GM19043 (cell line): ENCODE measurements around the gene BRAP.
"Not testable (repeated sequence)": the region's sequence is repeated elsewhere in the genome, so short reads cannot be mapped to it uniquely, and the experiment has no call there.

Source experiments
- ATAC-seq: cut with Tn5 transposase; IDR thresholded peaks from one replicate; pipeline ENCODE4 v1.9.1; 2021; ENCODE audit warnings: low read depth; ENCODE audit not compliant: unreplicated experiment

BRAP gene, protein sequence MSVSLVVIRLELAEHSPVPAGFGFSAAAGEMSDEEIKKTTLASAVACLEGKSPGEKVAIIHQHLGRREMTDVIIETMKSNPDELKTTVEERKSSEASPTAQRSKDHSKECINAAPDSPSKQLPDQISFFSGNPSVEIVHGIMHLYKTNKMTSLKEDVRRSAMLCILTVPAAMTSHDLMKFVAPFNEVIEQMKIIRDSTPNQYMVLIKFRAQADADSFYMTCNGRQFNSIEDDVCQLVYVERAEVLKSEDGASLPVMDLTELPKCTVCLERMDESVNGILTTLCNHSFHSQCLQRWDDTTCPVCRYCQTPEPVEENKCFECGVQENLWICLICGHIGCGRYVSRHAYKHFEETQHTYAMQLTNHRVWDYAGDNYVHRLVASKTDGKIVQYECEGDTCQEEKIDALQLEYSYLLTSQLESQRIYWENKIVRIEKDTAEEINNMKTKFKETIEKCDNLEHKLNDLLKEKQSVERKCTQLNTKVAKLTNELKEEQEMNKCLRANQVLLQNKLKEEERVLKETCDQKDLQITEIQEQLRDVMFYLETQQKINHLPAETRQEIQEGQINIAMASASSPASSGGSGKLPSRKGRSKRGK

DNA sequence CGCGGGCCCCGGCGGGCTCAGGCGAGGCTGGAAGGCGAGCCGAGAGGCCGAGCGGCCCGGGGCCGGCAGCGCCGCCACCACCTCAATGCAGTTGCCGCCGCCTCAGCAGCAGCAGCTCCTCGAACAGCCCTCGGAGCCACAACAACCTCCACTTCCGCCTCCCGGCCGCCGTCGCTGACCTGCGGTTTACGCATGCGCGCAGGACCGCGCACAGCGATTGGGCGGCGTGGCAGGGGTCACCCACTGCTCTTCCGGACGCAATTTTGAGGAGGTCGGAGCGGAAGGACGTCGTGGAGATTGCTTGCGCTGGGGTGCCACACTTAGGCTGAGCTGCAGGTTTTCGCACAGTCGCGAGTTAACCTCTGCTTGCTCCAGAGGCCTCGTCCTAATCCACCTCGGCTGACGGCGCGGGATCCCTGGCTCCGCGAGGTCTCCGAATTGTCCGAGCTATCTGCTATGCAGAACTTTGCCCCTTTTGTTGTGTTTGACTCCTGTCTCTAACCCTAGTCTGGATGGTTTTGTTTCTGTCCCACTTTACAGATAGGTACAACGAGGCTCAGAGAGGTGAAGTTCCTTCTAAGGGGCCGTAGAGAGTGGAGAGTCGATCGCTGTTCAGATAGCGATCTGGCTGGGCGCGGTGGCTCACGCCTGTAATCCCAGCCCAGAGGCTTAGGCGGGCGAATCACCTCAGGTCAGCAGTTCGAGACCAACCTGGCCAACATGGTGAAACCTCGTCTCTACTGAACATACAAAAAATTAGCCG lies at the start of gene BRAP, which contains the start of gene ACAD10:
BRAP (minus strand) TSS at position 146 of the 763 bp plus-strand sequence. CDS start 164 bp downstream, outside the sequence.
ACAD10 (plus strand) TSS at position 243 of the 763 bp plus-strand sequence. CDS start 6,657 bp downstream, outside the sequence.
- ATAC-seq = peak; percentile 90

GRCh38 chr12:111733340-111733915 lies 47.7 kb upstream of the BRAP start:
- ATAC-seq = no peak

- no peak for ATAC-seq
These were observed 47.0 kb upstream of the BRAP start for GRCh38 chr12:111732786-111733185.

GRCh38 chr12:111730420-111730819 lies 44.7 kb upstream of the BRAP start:
- ATAC-seq = no peak

DNA sequence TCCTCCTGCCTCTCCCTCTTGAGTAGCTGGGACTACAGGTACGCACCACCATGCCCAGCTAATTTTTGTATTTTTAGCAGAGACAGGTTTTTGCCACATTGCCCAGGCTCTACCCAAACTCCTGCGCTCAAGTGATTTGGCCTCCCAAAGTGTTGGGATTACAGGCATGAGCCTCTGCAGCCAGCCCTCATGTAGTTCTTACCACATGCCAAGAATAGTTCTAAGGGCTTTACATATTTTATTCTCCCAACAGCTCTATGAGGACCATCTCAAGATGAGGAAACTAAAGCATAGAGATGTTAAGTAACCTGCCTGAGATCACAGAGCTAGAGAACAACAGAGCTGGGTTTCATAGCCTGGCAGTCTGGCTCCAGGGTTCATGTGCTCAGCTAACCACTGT lies 43.0 kb upstream of the BRAP start:
- no peak for ATAC-seq

DNA sequence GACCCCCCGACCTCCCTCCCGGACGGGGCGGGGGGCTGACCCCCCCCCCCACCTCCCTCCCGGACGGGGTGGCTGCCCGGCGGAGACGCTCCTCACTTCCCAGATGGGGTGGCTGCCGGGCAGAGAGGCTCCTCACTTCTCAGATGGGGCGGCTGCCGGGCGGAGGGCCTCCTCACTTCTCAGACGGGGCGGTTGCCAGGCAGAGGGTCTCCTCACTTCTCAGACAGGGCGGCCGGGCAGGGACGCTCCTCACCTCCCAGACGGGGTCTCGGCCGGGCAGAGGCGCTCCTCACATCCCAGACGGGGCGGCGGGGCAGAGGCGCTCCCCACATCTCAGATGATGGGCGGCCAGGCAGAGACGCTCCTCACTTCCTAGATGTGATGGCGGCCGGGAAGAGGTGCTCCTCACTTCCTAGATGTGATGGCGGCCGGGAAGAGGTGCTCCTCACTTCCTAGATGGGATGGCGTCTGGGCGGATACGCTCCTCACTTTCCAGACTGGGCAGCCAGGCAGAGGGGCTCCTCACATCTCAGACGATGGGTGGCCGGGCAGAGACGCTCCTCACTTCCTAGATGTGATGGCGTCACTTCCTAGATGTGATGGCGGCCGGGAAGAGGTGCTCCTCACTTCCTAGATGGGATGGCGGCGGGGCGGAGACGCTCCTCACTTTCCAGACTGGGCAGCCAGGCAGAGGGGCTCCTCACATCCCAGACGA lies 38.0 kb upstream of the BRAP start:
- ATAC-seq = not testable (repeated sequence)

- ATAC-seq = no peak
These were observed 34.7 kb upstream of the BRAP start for GRCh38 chr12:111720457-111720856.

- ATAC-seq = not testable (repeated sequence)
These were observed 33.6 kb upstream of the BRAP start for GRCh38 chr12:111719316-111719715.

DNA sequence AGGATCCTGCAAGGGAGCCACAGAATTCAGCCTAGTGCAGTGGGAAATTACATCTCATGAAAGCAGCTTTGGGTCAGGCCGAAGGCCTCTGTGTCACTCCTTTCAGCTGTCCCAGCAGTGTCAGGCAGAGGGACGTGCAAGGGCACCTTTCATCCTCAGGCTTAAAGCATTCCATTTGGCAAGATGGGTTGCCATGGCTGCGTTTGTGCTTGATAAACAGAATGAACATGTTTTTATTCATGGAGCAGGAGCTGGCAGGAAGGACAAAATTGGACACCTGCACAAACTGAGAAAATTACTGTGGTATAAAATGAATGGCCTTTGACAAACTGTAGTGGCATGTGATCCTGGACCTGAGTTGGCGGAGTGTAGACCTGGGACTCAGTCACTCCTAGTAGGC lies 29.5 kb upstream of the BRAP start:
- no peak for ATAC-seq

- no peak for ATAC-seq
These were observed 20.4 kb upstream of the BRAP start for GRCh38 chr12:111706145-111706544.

DNA sequence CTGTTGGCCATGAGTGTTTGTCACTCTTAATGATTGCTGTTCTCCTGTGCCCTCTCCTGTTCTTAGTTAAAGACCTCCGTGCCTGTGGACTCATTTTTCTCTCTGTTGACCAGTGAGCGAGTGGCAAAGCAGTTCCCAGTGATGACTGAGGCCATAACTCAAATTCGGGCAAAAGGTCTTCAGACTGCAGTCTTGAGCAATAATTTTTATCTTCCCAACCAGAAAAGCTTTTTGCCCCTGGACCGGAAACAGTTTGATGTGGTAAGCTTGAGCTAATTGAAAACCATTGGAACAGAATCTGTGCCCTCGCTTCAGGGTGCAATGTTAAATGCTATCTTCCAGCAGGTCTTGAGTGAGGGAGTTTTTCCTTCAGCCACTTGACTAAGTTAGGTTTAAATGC lies 19.9 kb upstream of the BRAP start:
- ATAC-seq = no peak

DNA sequence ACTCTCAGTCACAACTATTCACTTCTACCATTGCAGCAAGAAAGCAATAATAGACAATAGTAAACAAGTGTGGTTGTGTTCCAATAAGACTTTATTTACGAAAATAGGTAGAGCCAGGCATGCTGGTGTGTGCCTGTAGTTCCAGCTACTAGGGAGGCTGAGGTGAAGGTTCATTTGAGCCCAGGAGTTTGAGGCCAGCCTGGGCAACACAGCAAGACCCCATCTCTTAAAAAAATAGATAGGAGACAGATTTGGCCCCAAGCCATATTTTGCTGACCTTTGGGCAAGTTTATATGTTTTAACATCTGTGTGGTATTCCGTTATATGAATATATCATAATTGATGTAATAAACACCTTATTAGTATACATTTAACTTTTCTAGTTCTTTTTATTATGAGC lies 14.2 kb upstream of the BRAP start:
- no peak for ATAC-seq

DNA sequence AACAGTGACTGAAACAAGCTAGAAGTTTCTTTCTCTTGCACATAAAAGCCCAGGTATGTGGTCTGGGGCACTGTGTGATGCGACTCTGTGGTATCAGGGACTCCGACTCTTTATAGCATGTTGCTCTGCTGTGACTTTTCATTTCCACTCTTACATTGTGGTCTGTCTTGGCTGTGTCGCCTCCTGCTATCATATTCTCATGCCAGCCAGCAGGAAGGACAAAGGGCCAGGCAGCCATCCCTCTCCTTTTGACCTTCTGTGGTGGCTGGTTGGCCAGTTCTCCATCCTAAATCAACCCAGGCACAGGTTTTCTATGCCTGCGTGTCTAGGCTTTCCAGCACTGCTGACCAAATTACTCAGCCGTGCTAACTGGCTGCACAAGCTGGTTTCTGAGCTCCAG lies 8.1 kb upstream of the BRAP start:
- ATAC-seq = no peak

DNA sequence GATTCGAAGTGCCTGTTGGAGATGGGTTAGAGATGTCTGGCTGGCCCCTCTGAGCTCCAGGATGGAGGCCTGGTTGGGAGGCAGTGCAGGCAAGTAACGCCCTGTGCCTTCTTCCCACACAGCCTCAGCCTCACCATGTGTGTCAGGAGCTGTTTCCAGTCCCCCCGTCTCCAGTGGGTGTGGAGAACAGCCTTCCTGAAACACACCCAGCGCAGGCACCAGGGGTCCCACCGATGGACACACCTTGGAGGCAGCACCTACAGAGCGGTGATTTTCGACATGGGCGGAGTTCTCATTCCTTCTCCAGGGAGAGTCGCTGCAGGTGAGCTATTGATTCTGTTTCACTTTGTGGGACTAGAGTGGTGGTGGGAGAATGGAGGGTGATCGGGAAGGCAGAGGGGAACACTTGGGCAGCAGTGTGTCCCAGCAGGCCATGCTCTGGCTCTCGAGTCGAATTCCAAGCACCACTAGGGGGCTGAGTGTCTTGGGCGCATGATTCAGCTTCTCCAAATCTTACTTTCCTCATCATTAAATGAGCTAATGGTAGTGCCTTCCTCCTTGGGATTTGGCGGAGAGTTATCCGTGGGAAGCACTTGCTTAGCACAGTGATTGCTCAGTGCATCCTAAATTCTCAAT lies 6.9 kb upstream of the BRAP start:
- no peak for ATAC-seq

GRCh38 chr12:111691262-111691661 lies 5.5 kb upstream of the BRAP start:
- ATAC-seq = no peak

- no peak for ATAC-seq
These were observed 2.2 kb upstream of the BRAP start for GRCh38 chr12:111687952-111688351.

- ATAC-seq = no peak
These were observed 1.5 kb upstream of the BRAP start for GRCh38 chr12:111687255-111687654.

GRCh38 chr12:111686574-111687105 lies 884 bp upstream of the BRAP start:
- ATAC-seq = no peak

GRCh38 chr12:111685322-111685810 lies 390 bp downstream of the BRAP start:
- ATAC-seq = no peak
